PC-9 (cell line): ENCODE results near the gene AUH. TPM values are rescaled to one million over a fixed set of nuclear protein-coding genes. Genes with fewer than 3 reads are reported as not detected.

Experiments used
- BruUV-seq: library from RNA; stranded (reverse); fragments of 400-500 nt; replicated peaks from 2 replicates; lab custom pipeline; 2021; lab: Mats Ljungman, UMichigan
- CTCF ChIA-PET: fragments of 300-600 bp; sonication (Branson Sonifier 250); formaldehyde crosslinking; loops from one replicate; lab custom pipeline; 2022; ENCODE audit warnings: antibody characterized with exemption; lab: Charles Lee
- POLR2A ChIA-PET: fragments of 300-600 bp; sonication (Branson Sonifier 250); formaldehyde crosslinking; loops from one replicate; lab custom pipeline; 2022; ENCODE audit warnings: antibody characterized with exemption; ENCODE audit not compliant: unreplicated experiment; lab: Charles Lee
- DNase-seq, 2 experiments: peaks; one replicate each; pipeline versions ENCODE4 v3.0.0 to v3.0.0-alpha.2; 2015 to 2022; ENCODE audit warnings: mixed read lengths in 1 of 2
- H2AFZ ChIP-seq: fragments of 200-600 bp; sonication (generic); 2 replicates; pipeline ENCODE4 v1.8.1; 2017; ENCODE audit warnings: antibody characterized with exemption
- H3F3A ChIP-seq: fragments of 200-600 bp; sonication (generic); 2 replicates; pipeline ENCODE4 v1.8.1; 2017; ENCODE audit warnings: antibody characterized with exemption, mild to moderate bottlenecking, low read depth; ENCODE audit not compliant: insufficient read depth
- H3K27ac ChIP-seq: fragments of 200-600 bp; sonication (generic); 2 replicates; pipeline ENCODE4 v1.6.1; 2016; ENCODE audit warnings: mixed run types
- H3K27me3 ChIP-seq: fragments of 200-600 bp; sonication (generic); 2 replicates; pipeline ENCODE4 v1.6.1; 2016; ENCODE audit warnings: low read depth, mixed run types; ENCODE audit not compliant: insufficient read depth
- H3K36me3 ChIP-seq: fragments of 200-600 bp; sonication (generic); 2 replicates; pipeline ENCODE4 v1.6.1; 2016; ENCODE audit warnings: low read depth, mixed run types
- H3K4me1 ChIP-seq: fragments of 200-600 bp; sonication (generic); replicated peaks from 2 replicates; pipeline ENCODE4 v1.6.1; 2016; ENCODE audit warnings: mixed run types; ENCODE audit not compliant: insufficient read depth
- H3K4me2 ChIP-seq: fragments of 200-600 bp; sonication (generic); 2 replicates; pipeline ENCODE4 v1.6.1; 2017; ENCODE audit warnings: mixed run types
- H3K4me3 ChIP-seq: fragments of 200-600 bp; sonication (generic); 2 replicates; pipeline ENCODE4 v1.6.1; 2016; ENCODE audit warnings: mixed run types
- H3K79me2 ChIP-seq: fragments of 200-600 bp; sonication (generic); 2 replicates; pipeline ENCODE4 v1.6.1; 2017; ENCODE audit warnings: low read depth, mixed run types
- H3K9me2 ChIP-seq: fragments of 200-600 bp; sonication (generic); 2 replicates; pipeline ENCODE4 v1.8.1; 2017; ENCODE audit warnings: mild to moderate bottlenecking; ENCODE audit not compliant: insufficient read depth
- H3K9me3 ChIP-seq: fragments of 200-600 bp; sonication (generic); 2 replicates; pipeline ENCODE4 v1.8.1; 2016; ENCODE audit warnings: low read depth; ENCODE audit not compliant: insufficient read depth
- H4K20me1 ChIP-seq: fragments of 200-600 bp; sonication (generic); 2 replicates; pipeline ENCODE4 v1.8.1; 2017; ENCODE audit not compliant: insufficient read depth
- EZH2 ChIP-seq: fragments of 200-600 bp; sonication (generic); IDR thresholded peaks from 2 replicates; pipeline ENCODE4 v1.8.0; 2017; ENCODE audit warnings: antibody characterized with exemption, low read depth
- intact Hi-C: fragments of 100-400 bp; cut with micrococcal nuclease; formaldehyde crosslinking; loops from one replicate; pipeline ENCODE4 v1.10.0; 2022; ENCODE audit not compliant: unreplicated experiment
- total RNA-seq: library from RNA; stranded (reverse); gene quantifications from 2 replicates; pipeline ENCODE4 v1.2.3, GENCODE V29; 2021
- TF ChIP-seq, protein P1 (sequence below): fragments of 200-600 bp; sonication (generic); conservative IDR thresholded peaks from 2 replicates; pipeline ENCODE4 v1.6.1; 2017; ENCODE audit warnings: mixed run types, antibody characterized with exemption, mild to moderate bottlenecking, moderate library complexity

The AUH gene
- total RNA-seq, 1 experiment from 2014 or later: 24.9 TPM

DNA sequence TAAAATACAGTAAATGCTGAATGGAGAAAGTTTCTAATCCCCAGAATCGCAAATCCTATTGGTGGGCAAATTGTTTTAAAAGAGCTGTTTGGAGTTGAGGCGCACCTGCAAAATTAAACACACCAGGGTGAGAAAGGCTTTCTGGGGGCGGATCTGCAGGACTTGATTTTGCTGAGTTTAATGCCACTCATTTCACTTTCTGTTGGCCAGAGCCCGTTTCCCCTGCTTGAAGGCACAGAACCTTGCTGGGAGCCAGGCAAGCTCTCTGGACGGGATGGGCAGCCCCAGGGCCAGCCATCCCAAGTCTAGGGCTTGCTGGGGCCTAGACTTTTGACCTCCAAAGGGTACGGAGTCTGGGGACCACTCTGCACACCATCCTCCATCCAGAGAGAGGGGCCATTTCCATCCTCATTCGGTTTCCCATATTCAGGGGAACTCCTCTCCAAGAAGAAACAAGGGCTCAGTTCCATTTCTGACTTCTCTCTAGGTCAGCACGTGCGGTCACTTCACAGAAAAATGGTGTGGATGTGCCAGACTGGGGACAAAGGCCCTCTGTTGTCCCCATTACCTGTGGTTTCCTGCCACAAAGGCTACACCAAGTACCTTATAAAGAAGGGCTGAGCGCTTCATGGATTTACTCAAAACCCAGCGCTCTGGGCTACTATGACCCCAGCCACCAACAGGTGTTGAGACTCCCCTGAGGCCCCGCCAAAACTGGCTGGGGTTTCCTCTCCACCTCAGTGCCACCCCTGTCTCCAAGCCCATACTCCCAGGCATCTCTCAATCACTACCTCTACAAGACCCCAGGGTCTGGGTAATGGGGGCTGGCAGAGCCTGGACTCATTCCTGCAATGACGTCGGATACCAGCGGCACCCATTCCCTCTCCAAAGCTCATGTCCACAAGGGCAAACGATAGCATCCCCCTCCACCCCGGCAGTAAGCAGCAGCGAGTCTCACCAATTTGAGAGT lies 170.0 kb downstream of the AUH start:
- Histone ChIP-seq H3K4me3 (no peak overlapping the region), H3K4me2 (peak overlapping the region; percentile 90), H3K36me3 (no peaks in the 10 kb centered on the region), H3K9me3 (0 out of 2 replicates have a peak, but pooled peaks cover 6% of the 10 kb centered on the region), H4K20me1 (no peaks in the 10 kb centered on the region), H2AFZ (no peak overlapping the region), H3F3A (peaks cover 29% of the 10 kb centered on the region), H3K79me2 (peaks cover 6% of the 10 kb centered on the region; the same call in 1 of the 2 replicates), H3K27ac (peak overlapping the region; percentile 99), H3K9me2 (no peaks in the 10 kb centered on the region), H3K4me1 (peaks cover 56% of the 10 kb centered on the region), H3K27me3 (no peaks in the 10 kb centered on the region)
- DNase-seq: no peak
- intact Hi-C loops: loop anchor here (2.0 to 10.0 kb wide), 4 partner anchors 97 to 231 kb away; partner anchors contain the start of genes AUH and NFIL3
- TF ChIP-seq EZH2: no peak
- TF ChIP-seq, protein P1, sequence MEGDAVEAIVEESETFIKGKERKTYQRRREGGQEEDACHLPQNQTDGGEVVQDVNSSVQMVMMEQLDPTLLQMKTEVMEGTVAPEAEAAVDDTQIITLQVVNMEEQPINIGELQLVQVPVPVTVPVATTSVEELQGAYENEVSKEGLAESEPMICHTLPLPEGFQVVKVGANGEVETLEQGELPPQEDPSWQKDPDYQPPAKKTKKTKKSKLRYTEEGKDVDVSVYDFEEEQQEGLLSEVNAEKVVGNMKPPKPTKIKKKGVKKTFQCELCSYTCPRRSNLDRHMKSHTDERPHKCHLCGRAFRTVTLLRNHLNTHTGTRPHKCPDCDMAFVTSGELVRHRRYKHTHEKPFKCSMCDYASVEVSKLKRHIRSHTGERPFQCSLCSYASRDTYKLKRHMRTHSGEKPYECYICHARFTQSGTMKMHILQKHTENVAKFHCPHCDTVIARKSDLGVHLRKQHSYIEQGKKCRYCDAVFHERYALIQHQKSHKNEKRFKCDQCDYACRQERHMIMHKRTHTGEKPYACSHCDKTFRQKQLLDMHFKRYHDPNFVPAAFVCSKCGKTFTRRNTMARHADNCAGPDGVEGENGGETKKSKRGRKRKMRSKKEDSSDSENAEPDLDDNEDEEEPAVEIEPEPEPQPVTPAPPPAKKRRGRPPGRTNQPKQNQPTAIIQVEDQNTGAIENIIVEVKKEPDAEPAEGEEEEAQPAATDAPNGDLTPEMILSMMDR: no peak
- CTCF ChIA-PET: interaction anchor here (0.7 kb wide), 1 partner anchor 45 kb away, joined by 8 read pairs; no protein-coding TSS in a partner anchor
- no TSS peak for BruUV-seq
- POLR2A ChIA-PET: interaction anchor here (0.8 kb wide), 1 partner anchor 9 kb away, joined by 23 read pairs; no protein-coding TSS in a partner anchor

DNA sequence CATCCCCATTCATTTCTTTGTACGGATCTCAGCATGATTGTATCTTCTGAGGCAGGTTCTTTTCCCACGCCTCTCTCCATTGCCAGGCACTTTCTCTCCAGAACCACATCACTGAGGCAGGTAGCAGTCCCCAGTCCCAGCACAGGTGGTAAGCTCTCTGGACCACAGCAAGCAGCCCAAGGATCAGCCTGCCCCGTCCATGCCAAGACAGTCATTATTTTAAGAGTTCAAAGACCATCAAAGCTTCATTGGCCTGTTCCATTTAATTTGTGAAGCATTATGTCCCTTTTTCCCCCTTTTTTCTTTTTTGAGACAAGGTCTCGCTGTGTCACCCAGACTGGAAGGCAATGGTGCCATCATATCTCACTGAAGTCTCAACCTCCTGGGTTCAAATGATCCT lies 171.7 kb downstream of the AUH start:
- Histone ChIP-seq H3K9me2 (no peaks in the 10 kb centered on the region), H3K27ac (no peak overlapping the region), H4K20me1 (no peaks in the 10 kb centered on the region), H2AFZ (no peak overlapping the region), H3K36me3 (no peaks in the 10 kb centered on the region), H3K79me2 (peaks cover 4% of the 10 kb centered on the region; the same call in 1 of the 2 replicates), H3K4me2 (no peak overlapping the region), H3F3A (peaks cover 26% of the 10 kb centered on the region), H3K27me3 (no peaks in the 10 kb centered on the region), H3K4me1 (peaks cover 44% of the 10 kb centered on the region), H3K9me3 (0 out of 2 replicates have a peak, but pooled peaks cover 6% of the 10 kb centered on the region), H3K4me3 (no peak overlapping the region)
- no peak for DNase-seq
- CTCF ChIA-PET: no interaction called here
- intact Hi-C loops: loop anchor here (10.0 kb wide), 1 partner anchor 95 kb away; no protein-coding TSS in a partner anchor
- BruUV-seq: no TSS peak
- POLR2A ChIA-PET: no interaction called here
- TF ChIP-seq, protein P1: no peak
- TF ChIP-seq EZH2: no peak

DNA sequence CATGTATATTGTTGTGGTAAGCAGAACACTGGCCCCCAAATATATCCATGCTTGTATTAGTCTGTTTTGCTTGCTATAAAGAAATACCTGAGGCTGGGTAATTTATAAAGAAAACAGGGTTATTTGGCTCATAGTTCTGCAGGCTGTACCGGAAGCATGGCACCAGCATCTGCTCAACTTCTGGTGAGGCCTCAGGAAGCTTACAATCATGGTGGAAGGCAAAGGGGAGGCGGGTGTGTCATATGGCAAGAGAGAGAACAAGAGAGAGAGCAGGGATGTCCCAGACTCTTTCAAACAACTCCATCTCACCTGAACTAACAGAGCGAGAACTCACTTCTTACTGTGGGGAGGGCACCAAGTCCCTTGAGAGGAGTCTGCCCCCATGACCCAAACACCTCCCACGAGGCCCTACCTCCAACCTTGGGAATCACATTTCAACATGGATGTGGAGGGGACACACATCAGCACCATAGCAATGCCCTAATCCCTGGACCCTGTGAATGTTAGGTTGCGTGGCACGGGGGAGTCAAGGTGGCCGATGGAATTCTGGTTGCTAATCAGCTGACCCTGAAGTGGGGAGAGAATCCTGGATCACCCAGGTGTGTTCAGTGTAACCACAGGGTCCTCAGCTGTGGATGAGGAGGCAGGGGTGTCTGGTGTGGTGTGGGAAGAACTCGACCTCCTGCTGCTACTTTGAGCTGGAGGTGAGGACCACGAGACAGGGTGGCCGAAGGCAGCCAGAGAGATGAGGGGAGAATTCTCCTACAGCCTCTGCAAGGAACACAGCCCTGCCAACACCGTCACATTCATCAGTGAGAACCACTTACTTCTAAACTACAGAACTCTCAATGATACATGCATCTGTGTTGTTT lies 172.8 kb downstream of the AUH start:
- no peaks in the 10 kb centered on the region for H3K36me3 ChIP-seq
- H3K4me1 ChIP-seq: peaks cover 33% of the 10 kb centered on the region
- no peak overlapping the region for H3K27ac ChIP-seq
- no peak overlapping the region for H2AFZ ChIP-seq
- no peaks in the 10 kb centered on the region for H3K9me2 ChIP-seq
- TF ChIP-seq, protein P1: no peak
- no peak for TF ChIP-seq EZH2
- POLR2A ChIA-PET: no interaction called here
- no peak overlapping the region for H3K4me3 ChIP-seq
- H3F3A ChIP-seq: peaks cover 19% of the 10 kb centered on the region
- H3K4me2 ChIP-seq: no peak overlapping the region
- H3K9me3 ChIP-seq: 0 out of 2 replicates have a peak, but pooled peaks cover 6% of the 10 kb centered on the region
- CTCF ChIA-PET: no interaction called here
- H3K79me2 ChIP-seq: no peaks in the 10 kb centered on the region
- no peaks in the 10 kb centered on the region for H3K27me3 ChIP-seq
- BruUV-seq: no TSS peak
- intact Hi-C loops: no loop called here
- H4K20me1 ChIP-seq: no peaks in the 10 kb centered on the region
- DNase-seq: no peak
